CD1c-positive myeloid dendritic cell (primary cell): ENCODE data around the gene PLCL1.
"Not testable (repeated sequence)": the region's sequence is repeated elsewhere in the genome, so short reads cannot be mapped to it uniquely, and the experiment has no call there.

Source experiments
- DNase-seq: peaks from one replicate; pipeline ENCODE4 v3.0.0-alpha.2; 2016; ENCODE audit errors: extremely low spot score

The PLCL1 gene

DNA sequence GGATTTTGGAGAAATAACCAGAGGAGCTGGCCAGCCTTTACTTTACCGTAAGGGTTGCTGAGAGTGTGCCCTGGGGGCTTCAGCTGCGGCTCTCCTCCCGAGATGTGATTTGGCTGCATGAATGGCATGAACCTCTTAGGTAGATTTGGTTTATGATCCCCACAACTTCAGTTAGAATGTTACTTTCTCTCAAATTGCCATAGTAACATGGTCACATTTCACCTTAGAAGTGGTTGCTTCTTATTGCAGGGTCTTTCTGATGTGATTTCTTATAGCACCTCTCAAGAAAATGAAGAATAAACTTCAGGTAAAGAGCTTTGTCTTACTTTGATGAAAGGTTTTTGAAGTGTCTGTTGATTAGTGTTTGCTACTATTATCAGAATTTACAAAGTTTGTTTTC, 5.6 kb downstream of the PLCL1 start:
- no peak for DNase-seq

GRCh38 chr2:197810491-197810890, 6.1 kb downstream of the PLCL1 start:
- DNase-seq: no peak

DNA sequence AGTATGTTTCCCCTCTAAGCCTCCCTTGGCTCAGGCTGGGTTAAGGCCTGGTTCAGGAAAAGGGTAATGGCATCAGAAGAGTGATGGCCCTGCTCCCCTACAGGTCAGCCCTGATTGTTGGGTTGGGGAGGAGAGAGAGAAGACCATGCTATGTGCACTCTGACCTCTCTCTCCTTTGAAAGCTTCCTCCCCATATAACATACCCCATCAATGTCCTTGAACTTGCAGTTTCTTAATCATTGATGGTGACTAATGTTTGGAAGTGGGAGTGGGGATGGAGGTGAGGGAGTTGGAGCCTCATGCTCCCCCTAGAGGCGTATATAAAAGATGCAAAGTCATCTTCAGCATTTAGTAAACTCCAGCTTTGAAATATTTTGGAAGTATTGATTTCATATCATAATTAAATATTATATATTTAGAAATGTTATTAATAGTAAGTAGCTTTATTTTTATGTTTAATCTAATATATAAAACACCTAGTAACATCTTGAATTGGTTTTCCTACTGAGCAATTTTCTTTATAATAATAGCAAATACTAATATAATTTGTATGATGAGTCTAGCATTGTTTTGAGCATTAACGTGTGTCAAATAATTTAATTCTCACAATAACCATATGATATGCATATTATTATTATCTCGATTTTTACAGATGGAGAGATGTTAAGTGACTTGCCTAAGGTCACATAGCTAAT, 8.8 kb downstream of the PLCL1 start:
- peak; percentile 67 for DNase-seq

DNA sequence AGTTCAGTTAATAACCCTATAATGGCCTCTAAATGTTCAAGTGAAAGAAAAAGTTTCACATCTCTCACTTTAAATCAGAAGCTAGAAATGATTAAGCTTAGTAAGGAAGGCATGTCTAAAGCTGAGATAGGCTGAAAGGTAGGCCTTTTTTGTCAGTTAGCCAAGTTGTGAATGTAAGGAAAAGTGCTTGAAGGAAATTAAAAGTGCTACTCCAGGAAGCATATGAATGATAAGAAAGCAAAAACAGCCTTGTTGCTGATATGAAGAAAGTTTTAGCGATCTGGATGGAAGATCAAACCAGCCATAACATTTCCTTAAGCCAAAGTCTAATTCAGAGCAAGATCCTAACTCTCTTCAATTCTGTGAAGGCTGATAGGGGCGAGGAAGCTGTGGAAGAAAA, 10.1 kb downstream of the PLCL1 start:
- no peak for DNase-seq

DNA sequence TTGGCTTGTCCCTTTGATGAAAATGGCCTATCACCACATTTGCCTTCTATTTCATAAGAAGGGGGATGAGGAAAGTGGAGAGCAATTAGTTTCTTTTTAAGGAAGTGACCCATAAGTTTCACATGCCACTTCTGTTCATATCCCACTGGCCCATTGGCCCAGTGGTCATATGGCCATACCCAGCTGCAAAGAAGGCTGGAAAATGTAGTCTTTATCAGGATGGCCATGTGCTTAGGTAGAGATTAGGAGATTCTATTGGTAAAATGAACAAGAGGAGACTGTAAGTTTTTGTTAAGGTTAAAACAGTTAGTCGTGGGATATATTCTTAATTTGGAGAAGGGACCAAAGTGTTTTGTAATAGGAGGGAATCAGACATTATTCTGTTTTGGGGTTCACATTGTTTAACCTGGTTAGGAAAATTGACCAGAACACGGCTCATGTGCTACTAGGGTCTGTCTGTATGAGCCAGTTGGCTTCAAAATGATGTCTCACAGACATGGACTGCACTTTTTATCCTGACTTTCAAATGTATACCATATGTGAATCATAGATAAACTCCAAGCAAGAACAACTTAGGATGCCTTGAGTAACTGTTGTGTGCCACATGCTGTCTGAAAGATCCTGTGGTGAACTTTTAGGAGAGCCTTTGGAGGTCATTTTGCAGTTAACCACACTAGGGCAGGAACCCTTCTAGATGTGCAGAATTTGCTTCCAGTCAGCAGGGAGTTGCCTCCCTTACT, 17.3 kb downstream of the PLCL1 start:
- peak; percentile 56 for DNase-seq

- no peak for DNase-seq
Observed at GRCh38 chr2:197822333-197822732, 17.9 kb downstream of the PLCL1 start.

DNA sequence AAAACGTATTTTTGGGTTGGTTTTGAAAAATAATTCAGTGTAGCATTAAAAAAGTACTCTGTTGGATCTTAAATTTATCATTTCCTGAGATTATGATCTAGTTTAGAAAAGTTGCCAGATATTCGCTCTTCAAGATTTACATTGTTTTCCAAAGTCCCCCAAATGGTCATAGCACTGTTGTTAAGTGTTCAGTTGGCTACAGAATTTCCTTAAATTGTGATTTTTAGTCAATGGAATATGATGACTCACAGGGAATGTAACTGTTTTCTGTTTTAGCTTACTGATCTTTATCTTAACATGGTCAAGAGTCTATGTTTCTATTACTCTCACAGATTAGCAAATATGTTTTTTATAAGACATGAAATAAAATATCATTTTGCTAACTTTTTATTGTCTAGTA, 23.2 kb downstream of the PLCL1 start:
- no peak for DNase-seq

GRCh38 chr2:197828464-197829135, 24.2 kb downstream of the PLCL1 start:
- no peak for DNase-seq

GRCh38 chr2:197834771-197835170, 30.4 kb downstream of the PLCL1 start:
- DNase-seq: not testable (repeated sequence)

- no peak for DNase-seq
Observed at GRCh38 chr2:197835293-197835692, 30.9 kb downstream of the PLCL1 start.

GRCh38 chr2:197838036-197838435, 33.6 kb downstream of the PLCL1 start:
- peak; percentile 70 for DNase-seq

DNA sequence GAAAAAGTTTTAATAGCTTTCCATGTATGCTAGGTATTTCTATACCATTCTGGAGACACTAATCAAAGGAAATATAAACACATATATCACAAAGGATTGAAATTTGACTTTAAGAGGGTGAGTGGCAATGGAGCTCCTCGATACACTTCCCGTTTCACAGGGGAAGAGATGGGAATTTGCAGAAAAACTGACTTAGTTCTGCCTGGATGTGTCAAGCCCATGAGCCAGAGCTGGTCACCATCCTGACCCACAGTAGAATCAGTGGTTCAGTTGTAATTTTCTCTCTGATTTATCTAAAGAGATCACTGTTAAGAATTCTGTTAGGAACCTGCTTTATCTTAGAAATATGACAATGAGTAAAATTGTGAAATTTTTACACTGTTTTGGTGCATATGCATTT, 34.2 kb downstream of the PLCL1 start:
- peak; percentile 30 for DNase-seq

GRCh38 chr2:197839327-197839726, 34.9 kb downstream of the PLCL1 start:
- DNase-seq: no peak

GRCh38 chr2:197839856-197840255, 35.5 kb downstream of the PLCL1 start:
- DNase-seq: no peak

- no peak for DNase-seq
Observed at GRCh38 chr2:197846128-197846527, 41.7 kb downstream of the PLCL1 start.

DNA sequence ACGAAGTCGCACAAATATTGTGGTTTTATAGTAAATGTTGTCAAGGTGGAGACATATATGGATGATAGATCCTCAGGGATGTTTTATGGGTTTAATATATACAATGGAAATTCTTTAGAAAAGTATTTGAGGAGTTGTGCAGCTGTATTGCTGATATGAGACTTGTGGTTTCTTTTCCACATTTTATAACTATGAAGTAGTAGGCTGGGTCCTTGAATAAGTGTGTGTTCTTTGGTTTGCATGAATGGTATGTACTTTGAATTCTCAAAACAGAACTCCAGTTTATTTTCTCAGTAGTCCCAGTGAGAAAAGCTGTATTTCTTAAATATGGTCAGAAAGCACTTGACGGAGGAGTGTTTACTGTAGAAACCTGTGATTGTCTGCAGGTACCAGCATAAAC, 42.4 kb downstream of the PLCL1 start:
- DNase-seq: no peak

DNA sequence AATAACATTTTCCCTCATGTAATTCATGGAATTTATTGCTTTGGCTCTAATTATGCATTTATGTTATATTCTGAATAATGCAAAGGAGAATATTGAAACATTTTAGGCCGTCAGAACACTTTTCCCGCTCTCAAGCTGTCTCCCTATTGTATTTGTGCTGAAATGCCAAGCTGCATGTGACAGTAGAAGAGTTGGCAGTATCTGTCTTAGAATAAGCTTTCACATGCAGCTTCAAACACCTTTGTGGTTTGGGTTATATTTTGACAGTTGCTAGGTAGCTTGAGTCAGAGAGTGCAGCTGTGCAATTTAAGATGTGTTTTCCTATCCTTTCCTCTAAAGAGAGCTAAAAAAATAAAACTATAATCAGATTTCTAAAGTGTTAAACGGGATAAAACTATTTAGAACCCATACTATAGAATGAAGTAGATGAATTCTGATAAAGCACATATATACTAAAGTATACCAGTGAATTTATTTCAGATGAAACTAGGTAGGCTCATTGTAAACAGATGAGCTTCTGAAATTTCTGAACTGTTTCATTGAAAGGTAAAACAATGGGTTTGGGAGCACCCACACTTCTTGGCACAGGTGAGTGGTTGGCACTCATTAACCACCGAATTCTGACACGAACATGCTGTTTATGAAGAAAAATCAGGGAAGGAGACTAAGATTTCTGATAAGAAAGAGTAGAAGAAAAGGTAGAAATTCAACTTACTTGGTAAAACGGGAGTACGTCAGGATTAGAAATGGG, 43.4 kb downstream of the PLCL1 start:
- DNase-seq: no peak

DNA sequence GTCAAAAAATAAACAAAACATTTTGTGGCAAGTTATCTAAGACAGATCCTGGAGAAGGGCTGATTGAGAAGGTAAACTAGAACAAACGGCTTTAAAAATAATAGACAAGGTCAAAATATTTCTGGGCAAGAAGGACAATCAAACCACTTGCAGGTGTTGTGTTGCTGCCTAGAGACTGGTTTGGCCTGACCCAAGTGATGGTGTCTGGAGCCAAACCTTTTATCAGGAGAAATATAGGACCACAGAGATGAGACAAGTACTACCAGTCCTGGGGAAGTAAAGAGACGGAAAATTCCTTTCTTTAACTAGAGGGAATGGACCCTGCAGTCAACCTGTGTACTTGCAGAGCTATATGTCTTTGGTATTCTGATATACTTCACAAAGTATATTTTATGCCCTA, 44.2 kb downstream of the PLCL1 start:
- DNase-seq: no peak

DNA sequence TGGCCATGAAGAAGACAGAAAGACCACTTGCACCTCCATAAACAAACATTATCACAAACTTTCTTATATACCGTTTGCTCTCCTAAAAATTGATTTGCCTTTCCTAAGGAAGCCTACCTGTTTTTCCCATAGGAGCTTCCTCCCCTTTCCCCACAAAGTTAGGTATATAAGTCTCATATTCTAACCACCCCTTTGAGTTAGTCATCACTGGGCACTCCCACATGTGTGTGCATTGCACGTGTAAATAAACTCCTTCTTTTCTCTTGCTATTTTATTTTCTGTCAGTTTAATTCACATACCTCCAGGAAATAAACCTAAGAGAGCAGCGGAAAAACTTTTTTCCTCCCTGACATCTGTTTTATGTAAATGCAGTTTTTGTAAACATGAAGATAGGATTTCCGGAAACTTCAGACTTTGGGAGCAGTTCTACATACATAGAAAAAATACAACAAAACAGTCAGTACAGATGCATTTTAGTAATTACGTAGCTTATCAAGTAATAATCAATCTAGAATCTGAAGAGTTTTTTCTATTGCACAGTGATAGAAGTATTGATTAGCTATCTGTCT, 46.6 kb downstream of the PLCL1 start:
- DNase-seq: no peak

- no peak for DNase-seq
Observed at GRCh38 chr2:197851451-197851850, 47.1 kb downstream of the PLCL1 start.

DNA sequence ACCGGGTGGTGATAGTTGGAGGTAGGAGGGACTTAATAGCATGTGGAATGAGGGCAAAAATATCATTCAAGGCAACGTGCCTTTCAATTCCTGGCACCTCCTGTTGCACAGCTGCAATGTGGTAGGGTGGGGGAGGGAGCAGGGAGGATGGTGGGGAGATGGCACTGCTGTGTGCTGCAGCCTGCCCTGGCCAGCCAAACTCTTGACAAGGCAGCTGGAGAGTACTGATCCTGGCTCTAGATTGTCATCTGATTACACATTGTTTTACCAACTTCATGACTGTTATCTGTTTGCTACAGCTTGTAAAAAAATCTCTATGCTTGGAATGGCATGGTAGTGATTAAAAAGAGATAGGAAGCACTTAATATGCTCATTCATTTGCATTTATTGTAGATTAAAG, 47.7 kb downstream of the PLCL1 start:
- no peak for DNase-seq

DNA sequence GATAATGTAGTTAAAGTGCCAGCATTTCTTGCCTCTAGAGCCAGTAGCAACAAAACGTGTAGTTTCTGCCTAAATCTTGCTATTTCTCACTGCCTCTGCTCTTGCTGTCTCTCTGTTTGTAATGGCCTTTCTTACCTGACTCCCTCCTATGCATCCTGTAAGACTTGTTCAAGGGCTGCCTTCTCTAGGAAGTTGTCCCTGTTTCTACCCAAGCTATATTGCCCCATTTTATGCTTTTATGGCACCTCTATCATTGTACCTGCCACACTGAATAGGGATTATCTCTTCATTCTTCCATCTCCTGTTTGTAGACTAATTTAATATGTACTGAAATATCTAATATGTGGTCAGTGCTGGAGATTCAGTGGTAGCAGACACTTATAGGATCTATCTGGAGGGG, 49.2 kb downstream of the PLCL1 start:
- no peak for DNase-seq
